Nephron progenitor cell (in vitro differentiated cells): ENCODE results near the gene POU4F1.
A peak's percentile ranks its signal among the peaks of the same experiment; 100 is the strongest.

Source experiments
- DNase-seq: peaks from one replicate; pipeline ENCODE4 v3.0.0; 2021
- H3K27ac Mint-ChIP-seq: 2 replicates; pipeline ENCODE4 v1.8.0; 2021; ENCODE audit warnings: mild to moderate bottlenecking, moderate library complexity, mixed read lengths
- H3K27me3 Mint-ChIP-seq: 2 replicates; pipeline ENCODE4 v1.8.0; 2021; ENCODE audit warnings: mild to moderate bottlenecking, low read depth, mixed read lengths; ENCODE audit not compliant: poor library complexity
- H3K36me3 Mint-ChIP-seq: 2 replicates; pipeline ENCODE4 v1.8.0; 2021; ENCODE audit warnings: low read depth, mixed read lengths
- H3K4me1 Mint-ChIP-seq: 2 replicates; pipeline ENCODE4 v1.8.0; 2021; ENCODE audit warnings: mixed read lengths
- H3K4me3 Mint-ChIP-seq: 2 replicates; pipeline ENCODE4 v1.8.0; 2021; ENCODE audit warnings: mild to moderate bottlenecking, moderate library complexity, mixed read lengths
- H3K9me3 Mint-ChIP-seq: 2 replicates; pipeline ENCODE4 v1.8.0; 2021; ENCODE audit warnings: mild to moderate bottlenecking, moderate library complexity, mixed read lengths
- TF ChIP-seq, protein P1 (sequence below): fragments of 200-600 bp; sonication (generic); IDR thresholded peaks from 2 replicates; pipeline ENCODE4 v1.5.0; 2021; ENCODE audit warnings: antibody characterized with exemption

POU4F1 gene

GRCh38 chr13:78636495-78636894 is 33.1 kb upstream of the POU4F1 start:
- Mint-ChIP-seq H3K4me1 (no peaks in the 10 kb centered on the region), H3K36me3 (peaks cover 86% of the 10 kb centered on the region), H3K9me3 (no peaks in the 10 kb centered on the region), H3K4me3 (no peak overlapping the region), H3K27ac (no peak overlapping the region), H3K27me3 (no peaks in the 10 kb centered on the region)
- TF ChIP-seq, protein P1, sequence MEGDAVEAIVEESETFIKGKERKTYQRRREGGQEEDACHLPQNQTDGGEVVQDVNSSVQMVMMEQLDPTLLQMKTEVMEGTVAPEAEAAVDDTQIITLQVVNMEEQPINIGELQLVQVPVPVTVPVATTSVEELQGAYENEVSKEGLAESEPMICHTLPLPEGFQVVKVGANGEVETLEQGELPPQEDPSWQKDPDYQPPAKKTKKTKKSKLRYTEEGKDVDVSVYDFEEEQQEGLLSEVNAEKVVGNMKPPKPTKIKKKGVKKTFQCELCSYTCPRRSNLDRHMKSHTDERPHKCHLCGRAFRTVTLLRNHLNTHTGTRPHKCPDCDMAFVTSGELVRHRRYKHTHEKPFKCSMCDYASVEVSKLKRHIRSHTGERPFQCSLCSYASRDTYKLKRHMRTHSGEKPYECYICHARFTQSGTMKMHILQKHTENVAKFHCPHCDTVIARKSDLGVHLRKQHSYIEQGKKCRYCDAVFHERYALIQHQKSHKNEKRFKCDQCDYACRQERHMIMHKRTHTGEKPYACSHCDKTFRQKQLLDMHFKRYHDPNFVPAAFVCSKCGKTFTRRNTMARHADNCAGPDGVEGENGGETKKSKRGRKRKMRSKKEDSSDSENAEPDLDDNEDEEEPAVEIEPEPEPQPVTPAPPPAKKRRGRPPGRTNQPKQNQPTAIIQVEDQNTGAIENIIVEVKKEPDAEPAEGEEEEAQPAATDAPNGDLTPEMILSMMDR = no peak
- DNase-seq = no peak

GRCh38 chr13:78632996-78633395 is 29.6 kb upstream of the POU4F1 start:
- H3K9me3 Mint-ChIP-seq = no peaks in the 10 kb centered on the region
- TF ChIP-seq, protein P1 = no peak
- no peak overlapping the region for H3K4me3 Mint-ChIP-seq
- no peaks in the 10 kb centered on the region for H3K4me1 Mint-ChIP-seq
- peaks cover 74% of the 10 kb centered on the region for H3K36me3 Mint-ChIP-seq
- H3K27me3 Mint-ChIP-seq = no peaks in the 10 kb centered on the region
- no peak for DNase-seq
- no peak overlapping the region for H3K27ac Mint-ChIP-seq

- Mint-ChIP-seq H3K9me3 (no peaks in the 10 kb centered on the region), H3K36me3 (peaks cover 78% of the 10 kb centered on the region), H3K4me3 (no peak overlapping the region), H3K27ac (no peak overlapping the region), H3K4me1 (no peaks in the 10 kb centered on the region), H3K27me3 (no peaks in the 10 kb centered on the region)
- TF ChIP-seq, protein P1 = no peak
- no peak for DNase-seq
Measured at GRCh38 chr13:78631077-78631476, 27.7 kb upstream of the POU4F1 start.

DNA sequence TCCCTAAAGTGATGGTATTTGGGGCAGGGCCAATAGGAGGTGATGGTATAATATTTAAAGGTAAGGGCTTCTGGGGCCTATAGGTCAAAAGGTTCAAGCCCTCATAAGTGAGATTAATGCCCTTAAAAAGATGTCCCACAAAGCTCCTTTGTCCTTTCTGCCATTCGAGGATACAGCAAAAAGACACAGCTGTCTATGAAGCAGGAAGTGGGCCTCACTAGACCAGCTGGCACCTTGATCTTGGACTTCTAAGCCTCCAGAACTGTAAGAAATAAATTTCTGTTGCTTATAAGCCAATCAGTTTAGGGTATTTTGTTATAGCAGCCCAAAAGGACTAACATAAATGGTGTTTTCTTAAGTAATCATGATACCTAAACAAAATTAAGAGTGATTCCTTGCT is 27.2 kb upstream of the POU4F1 start:
- H3K4me3 Mint-ChIP-seq = no peak overlapping the region
- H3K4me1 Mint-ChIP-seq = no peaks in the 10 kb centered on the region
- H3K36me3 Mint-ChIP-seq = peaks cover 80% of the 10 kb centered on the region
- TF ChIP-seq, protein P1 = no peak
- H3K27me3 Mint-ChIP-seq = no peaks in the 10 kb centered on the region
- no peak for DNase-seq
- no peaks in the 10 kb centered on the region for H3K9me3 Mint-ChIP-seq
- H3K27ac Mint-ChIP-seq = no peak overlapping the region

GRCh38 chr13:78625384-78625783 is 22.0 kb upstream of the POU4F1 start:
- no peak for DNase-seq
- H3K27me3 Mint-ChIP-seq = no peaks in the 10 kb centered on the region
- no peak overlapping the region for H3K4me3 Mint-ChIP-seq
- H3K9me3 Mint-ChIP-seq = no peaks in the 10 kb centered on the region
- peaks cover 6% of the 10 kb centered on the region for H3K4me1 Mint-ChIP-seq
- H3K36me3 Mint-ChIP-seq = peaks cover 56% of the 10 kb centered on the region
- TF ChIP-seq, protein P1 = no peak
- H3K27ac Mint-ChIP-seq = peak overlapping the region; percentile 41

DNA sequence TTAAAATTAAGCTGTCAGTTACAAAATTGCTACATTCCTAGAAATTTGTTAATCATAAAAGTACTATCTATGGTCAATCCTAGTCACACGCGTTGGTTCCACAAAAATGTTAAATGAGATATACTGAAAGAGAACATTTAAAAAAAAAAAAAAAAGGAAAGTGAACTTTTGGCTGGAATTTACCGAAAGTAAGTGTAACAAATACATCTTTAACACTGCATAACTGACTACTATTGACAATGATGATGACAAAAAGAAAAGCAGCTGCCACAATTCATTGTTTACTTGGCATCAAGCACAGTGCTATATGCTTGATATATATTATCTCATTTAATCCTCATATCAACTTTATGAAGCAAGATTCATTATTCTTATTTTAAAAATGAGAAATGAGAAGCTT is 19.8 kb upstream of the POU4F1 start:
- DNase-seq = no peak
- no peak overlapping the region for H3K27ac Mint-ChIP-seq
- H3K36me3 Mint-ChIP-seq = peaks cover 46% of the 10 kb centered on the region
- no peaks in the 10 kb centered on the region for H3K27me3 Mint-ChIP-seq
- TF ChIP-seq, protein P1 = no peak
- H3K4me3 Mint-ChIP-seq = no peak overlapping the region
- no peaks in the 10 kb centered on the region for H3K9me3 Mint-ChIP-seq
- peaks cover 6% of the 10 kb centered on the region for H3K4me1 Mint-ChIP-seq
